GM12864 (cell line): Measurements from ENCODE around the gene PTK6.

ENCODE experiments used
- DNase-seq: peaks from one replicate; pipeline ENCODE4 v3.0.0-alpha.2; 2011; ENCODE audit warnings: low read depth
- H3K4me3 ChIP-seq: 2 replicates; pipeline ENCODE4 v1.5.1; 2011; ENCODE audit warnings: mild to moderate bottlenecking, low read depth, low read length, control low read depth
- TF ChIP-seq, protein P1 (sequence below): IDR thresholded peaks from 2 replicates; pipeline ENCODE4 v1.5.1; 2011; ENCODE audit warnings: low read depth, mild to moderate bottlenecking, moderate library complexity, low read length, control low read depth, inconsistent platforms; ENCODE audit errors: missing control alignments

The PTK6 gene

DNA sequence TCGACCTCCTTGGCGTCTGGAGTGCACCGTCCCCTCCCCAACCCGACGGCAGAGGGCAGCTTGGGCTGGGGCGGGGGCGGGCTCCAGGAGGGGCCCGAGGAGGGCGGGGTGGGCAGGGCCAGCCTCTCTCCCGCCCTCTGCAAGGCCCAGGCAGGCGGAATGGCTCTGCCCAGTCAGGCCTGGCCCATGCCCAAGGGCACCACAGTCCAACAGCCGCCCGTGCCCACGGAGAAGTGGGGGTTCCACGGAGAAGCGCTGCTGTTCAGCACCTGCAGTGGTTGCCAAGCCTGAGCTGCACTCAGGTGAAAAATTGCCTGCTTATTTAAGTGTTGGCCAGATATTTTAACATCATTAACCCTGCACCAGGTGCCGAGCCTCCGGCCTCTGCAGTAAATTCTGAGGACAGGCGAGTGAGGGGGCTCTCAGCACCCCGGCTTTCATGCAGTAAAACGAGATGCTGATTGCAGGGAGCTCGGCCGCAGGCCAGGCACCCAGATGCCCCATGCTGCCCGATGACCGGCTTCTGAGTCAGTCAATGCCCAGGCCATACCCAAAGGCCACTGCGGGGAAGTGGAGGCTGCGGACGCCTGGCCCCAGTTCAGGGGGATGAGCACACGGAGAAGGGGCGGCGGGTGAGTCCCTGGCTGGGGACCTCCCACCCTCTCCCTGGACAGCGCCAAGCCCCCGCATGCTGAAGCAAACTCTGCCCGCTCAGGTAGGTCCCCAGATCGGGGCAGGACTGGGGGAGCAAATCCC, 10.7 kb upstream of the PTK6 start, which contains the start of gene SRMS:
TSS of gene SRMS (minus strand) at position 25 of the 756 bp plus-strand sequence. CDS start 286 bp downstream, outside the sequence.
- TF ChIP-seq, protein P1, sequence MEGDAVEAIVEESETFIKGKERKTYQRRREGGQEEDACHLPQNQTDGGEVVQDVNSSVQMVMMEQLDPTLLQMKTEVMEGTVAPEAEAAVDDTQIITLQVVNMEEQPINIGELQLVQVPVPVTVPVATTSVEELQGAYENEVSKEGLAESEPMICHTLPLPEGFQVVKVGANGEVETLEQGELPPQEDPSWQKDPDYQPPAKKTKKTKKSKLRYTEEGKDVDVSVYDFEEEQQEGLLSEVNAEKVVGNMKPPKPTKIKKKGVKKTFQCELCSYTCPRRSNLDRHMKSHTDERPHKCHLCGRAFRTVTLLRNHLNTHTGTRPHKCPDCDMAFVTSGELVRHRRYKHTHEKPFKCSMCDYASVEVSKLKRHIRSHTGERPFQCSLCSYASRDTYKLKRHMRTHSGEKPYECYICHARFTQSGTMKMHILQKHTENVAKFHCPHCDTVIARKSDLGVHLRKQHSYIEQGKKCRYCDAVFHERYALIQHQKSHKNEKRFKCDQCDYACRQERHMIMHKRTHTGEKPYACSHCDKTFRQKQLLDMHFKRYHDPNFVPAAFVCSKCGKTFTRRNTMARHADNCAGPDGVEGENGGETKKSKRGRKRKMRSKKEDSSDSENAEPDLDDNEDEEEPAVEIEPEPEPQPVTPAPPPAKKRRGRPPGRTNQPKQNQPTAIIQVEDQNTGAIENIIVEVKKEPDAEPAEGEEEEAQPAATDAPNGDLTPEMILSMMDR, result no peak
- H3K4me3 ChIP-seq, result no peak within 1 kb of the TSS
- DNase-seq, result no peak

DNA sequence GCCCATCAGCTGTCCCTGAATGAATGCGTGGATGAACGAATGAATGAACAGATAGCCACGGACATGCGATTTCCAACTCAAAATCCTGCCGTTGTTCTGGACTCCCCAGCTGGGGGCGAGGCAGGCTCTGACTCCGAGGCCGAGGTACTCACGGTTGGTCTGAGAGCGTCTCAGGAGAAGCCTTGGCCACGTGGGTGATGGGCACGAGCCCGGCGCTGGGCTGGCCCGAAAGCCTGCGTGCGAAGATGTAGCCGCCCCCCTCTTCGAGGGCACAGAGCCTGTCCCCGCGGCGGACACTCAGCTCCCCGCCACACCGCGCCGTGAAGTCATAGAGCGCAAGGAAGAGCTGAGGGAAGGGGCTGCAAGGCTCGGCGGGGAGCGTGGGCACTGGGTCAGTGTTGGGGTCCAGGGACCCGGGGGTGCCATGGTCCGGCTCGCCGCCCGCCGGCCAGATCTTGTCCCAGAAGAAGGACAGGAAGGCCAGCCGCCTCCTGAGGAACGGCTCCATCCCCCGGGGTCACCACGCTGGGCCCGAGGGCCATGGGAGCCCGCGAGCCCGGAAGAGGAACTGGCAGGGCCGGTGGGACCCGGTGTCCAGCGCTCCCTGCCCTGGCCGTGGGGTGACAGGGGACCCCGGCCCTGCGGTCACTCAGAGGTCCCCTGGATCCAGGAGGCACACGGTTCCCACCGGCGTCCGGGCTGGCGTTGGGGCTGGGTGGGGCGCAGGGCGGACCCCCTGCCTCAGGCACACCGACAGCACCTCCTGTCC, 10.0 kb upstream of the PTK6 start:
- TF ChIP-seq, protein P1, result no peak
- H3K4me3 ChIP-seq, result no peak overlapping the region
- no peak for DNase-seq

DNA sequence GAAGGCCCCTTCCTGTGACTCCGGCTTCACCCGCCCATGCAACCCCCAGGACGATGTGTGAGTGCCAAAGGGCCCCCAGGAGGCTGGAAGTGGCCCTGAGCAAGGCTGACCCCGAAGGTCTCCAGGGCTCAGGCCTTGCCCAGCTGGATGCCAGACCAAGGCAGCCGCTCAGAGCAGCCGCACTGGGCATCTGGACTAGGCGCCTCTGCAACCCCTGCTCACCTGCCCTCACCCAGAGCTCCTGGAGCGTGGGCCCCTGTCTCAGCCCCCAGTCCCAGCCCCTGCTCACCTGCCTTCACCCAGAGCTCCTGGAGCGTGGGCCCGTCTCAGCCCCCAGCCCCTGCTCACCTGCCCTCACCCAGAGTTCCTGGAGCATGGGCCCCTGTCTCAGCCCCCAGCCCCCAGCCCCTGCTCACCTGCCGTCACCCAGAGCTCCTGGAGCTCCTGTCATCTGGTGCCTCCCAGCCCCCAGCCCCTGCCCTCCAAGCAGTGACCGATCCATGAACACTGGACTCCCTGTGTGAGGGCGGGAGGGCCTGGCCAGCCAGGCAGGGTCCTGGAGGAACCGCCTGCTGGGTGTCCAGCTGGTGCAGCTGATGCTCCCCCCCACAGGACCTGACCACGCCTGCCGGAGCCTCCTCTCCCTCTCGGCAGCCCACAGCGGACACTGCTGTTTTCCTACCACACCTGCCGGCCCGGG, 9.2 kb upstream of the PTK6 start:
- TF ChIP-seq, protein P1, result no peak
- H3K4me3 ChIP-seq, result no peak overlapping the region
- no peak for DNase-seq

DNA sequence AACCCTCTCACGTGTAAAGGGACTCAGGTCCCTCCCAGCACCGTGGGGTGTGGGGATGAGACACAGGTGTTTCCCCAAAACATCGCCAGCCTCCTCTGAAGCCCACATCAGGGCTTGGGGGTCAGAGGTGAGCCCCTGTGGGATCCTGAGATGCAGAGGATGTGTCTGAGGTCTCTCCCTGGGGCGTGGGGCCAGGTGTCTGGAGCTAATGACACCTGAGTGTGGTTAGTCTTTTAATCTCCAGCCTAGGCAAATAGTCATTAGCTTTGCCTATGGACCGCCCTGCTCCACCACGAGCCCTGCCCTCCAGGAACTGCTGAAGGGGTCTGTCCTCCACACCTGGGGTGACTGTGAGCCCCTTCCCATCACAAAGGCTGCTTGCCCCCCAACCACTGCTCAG, 8.6 kb upstream of the PTK6 start:
- H3K4me3 ChIP-seq, result no peak overlapping the region
- TF ChIP-seq, protein P1, result no peak

DNA sequence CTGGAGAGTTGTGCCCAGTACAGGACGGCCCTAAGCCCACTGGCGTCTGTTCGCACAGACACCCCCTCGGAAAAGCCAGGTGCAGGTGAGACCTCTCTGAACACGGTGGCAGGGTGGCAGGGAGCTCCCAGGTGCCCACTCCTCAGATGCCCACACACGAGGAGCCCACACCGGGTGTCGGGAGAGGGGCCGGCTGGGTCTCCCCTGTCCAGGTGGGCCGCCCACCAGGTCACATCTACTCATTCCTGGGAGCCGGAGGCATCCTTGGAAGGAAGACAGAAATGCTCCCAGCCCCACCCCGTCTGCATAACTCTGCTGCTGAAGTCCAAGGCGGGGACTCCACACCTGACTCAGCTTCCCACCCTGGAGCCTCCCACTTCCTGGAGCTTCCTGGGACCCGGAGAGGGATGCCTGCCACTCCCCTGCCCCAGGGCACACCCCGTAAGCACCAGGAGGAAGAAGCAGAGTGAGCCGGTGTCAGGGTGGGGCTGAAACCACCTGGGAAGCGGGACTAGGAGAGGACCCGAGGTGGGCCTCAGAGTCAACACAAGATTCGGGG, 7.9 kb upstream of the PTK6 start:
- no peak for DNase-seq
- TF ChIP-seq, protein P1, result no peak
- H3K4me3 ChIP-seq, result no peak overlapping the region

More for the DNA sequence above, 8.6 kb upstream of the PTK6 start:
- no peak for DNase-seq

DNA sequence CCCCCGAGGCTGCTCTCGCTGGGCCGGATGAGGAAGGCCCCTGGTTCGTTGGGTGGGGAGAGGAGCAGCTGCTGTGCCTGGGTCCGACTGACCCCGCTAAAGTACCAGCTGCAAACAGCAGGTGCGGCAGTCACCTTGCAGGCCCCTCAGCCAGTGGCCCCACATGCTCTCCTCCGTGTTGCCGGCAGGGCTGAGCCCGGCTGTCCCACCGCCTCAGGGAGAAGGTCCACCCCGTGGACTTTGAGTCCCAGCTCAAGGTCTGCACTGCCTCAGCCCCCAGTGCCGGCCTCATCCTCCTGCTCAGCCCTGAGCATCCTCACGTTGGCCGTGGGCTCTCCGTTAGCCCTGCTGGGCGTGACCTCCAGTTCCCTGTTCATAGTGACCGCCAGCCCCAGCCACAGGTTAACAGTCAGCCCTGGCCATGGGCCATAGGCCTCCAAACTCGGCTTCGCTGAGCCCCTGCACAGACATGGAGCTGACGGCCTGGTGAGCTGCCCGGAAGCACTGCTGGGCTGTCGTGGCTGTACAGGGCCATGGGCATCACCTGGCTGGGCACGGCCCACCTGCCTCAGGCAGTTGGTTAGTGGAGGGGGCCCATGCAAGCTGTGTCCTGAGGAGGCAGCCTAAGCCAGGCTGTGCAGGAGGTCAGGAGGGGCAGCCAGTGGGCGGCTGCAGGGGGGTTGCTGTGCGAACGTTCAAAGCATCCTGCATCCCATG, 7.2 kb upstream of the PTK6 start:
- no peak for DNase-seq
- TF ChIP-seq, protein P1, result no peak
- H3K4me3 ChIP-seq, result no peak overlapping the region
